ENCODE results near the gene HEATR5A. TPM values are rescaled to one million over a fixed set of nuclear protein-coding genes. Genes with fewer than 3 reads are reported as not detected.
A peak's percentile ranks its signal among the peaks of the same experiment; 100 is the strongest.
"Not testable (repeated sequence)": the region's sequence is repeated elsewhere in the genome, so short reads cannot be mapped to it uniquely, and the experiment has no call there.

The HEATR5A gene
- total RNA-seq, 8 experiments from 2014 or later: 9.2 to 54.6 (median 22.9) TPM

DNA sequence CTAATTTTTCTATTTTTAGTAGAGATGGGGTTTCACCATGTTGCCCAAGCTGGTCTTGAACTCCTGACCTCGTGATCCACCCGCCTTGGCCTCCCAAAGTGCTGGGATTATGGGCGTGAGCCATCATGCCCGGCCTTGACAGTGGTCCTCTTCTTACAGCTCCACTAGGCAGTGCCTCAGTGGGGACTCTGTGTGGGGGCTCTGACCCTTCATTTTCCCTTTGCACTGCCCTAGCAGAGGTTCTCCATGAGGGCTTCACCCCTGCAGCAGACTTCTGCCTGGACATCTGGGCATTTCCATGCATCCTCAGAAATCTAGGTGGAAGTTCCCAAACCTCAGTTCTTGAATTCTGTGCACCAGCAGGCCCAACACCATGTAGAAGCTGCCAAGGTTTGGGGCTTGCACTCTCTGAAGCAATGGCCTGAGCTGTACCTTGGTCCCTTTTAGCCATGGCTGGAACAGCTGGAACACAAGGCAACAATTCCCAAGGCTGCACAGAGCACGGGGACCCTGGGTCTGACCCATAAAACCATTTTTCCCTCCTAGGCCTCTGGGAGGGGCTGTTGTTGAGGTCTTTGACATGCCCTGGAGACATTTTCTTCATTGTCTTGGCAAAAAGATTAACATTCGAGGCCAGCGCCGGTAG is 90.4 kb downstream of the HEATR5A start:
- not testable (repeated sequence) for H3K27ac ChIP-seq; ATAC-seq (replicated peaks in 6 of 8); H3K4me1 ChIP-seq (replicated peaks in 1 of 2); H3K4me3 ChIP-seq
- in situ Hi-C loops (cut with MboI; ENCODE audit: low pct_unique_long_range_greater_than_20kb in 2 of 9, low sequenced_read_pairs in 9 of 9, unreplicated experiment in 9 of 9): loop anchor here in 2 of 9 experiments (25.0 kb wide), 2 partner anchors 168 to 218 kb away; no protein-coding TSS in a partner anchor
- WGBS, 10 experiments: 80 to 100% (median 91%) methylated on average over 1 to 4 of the region's 8 CpGs; no CpG with 5 or more reads in 6 of the 10 experiments

DNA sequence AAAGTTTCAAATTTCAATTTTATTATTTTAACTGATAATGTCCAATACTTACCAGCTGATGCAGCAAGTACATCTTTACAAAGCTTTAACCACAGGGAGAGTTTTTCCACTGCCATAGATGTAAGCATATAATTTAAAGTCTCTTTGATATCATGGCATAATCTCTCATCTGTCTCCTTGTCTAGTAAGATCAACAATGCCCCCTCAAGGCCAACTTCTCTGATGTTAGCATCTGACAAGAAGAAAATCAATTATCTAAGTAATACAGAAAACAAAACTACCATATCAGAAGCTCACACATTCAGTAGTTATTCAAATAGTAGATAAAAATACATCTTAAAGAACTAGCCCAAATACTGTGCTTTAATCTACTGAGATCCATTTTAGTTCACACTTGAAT is 94.2 kb downstream of the HEATR5A start:
- no peak overlapping the region for H3K27ac ChIP-seq
- peak in 2 of 8 experiments; percentile 38 to 43 for ATAC-seq (replicated peaks in 6 of 8)
- H3K4me3 ChIP-seq: no peak overlapping the region
- in situ Hi-C loops (cut with MboI; ENCODE audit: low pct_unique_long_range_greater_than_20kb in 2 of 9, low sequenced_read_pairs in 9 of 9, unreplicated experiment in 9 of 9): loop anchor here in 2 of 9 experiments (25.0 kb wide), 2 partner anchors 164 to 214 kb away; no protein-coding TSS in a partner anchor
- H3K4me1 ChIP-seq (replicated peaks in 1 of 2): no peaks in the 10 kb centered on the region

GRCh38 chr14:31323419-31323818 is 96.9 kb downstream of the HEATR5A start:
- in situ Hi-C loops (cut with MboI; ENCODE audit: low pct_unique_long_range_greater_than_20kb in 2 of 9, low sequenced_read_pairs in 9 of 9, unreplicated experiment in 9 of 9): no loop called here
- no peak for ATAC-seq (replicated peaks in 6 of 8)
- H3K27ac ChIP-seq: no peak overlapping the region
- H3K4me3 ChIP-seq: no peak overlapping the region
- 0 to 100% (median 92%) methylated on average over 1 to 2 of the region's 2 CpGs; no CpG with 5 or more reads in 2 of the 10 experiments for WGBS, 10 experiments
- H3K4me1 ChIP-seq (replicated peaks in 1 of 2): no peaks in the 10 kb centered on the region

DNA sequence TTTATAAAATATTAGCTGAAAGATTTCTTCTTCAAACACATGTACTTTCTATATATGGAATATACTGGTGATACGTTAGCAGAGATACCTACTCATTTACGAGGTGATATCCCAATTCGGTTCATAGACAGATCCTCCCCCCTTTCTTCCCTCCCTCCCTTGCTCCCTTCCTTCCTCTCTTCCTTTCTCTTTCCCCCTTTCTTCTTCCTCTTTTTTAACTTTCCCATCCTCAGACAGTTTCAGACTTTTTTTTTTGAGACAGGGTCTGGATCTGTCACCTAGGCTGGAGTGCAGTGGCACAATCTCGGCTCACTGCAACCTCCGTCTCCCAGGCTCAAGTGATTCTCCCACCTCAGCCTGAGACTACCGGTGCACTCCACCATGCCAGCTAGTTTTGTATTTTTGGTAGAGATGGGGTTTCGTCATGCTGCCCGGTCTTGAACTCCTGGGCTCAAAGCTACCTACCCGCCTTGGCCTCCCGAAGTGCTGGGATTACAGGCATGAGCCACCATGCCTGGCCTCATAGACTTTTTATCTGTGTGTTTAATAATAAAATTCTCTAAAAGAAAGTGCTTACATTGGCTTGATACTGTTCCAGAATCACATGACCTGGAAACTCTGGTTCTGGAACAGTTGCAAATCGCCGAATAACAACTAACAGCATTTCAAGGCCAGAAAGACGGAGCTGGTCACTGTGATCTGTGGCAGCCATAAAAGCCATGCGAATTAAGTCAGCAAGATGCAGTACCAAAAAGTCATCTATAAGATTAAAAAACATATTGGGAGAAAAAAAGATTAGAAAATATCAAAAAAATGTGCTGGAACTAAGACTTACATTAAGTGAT is 99.2 kb downstream of the HEATR5A start:
- Histone ChIP-seq H3K4me3 (no peak overlapping the region), H3K4me1 (replicated peaks in 1 of 2) (no peaks in the 10 kb centered on the region), H3K27ac (no peak overlapping the region)
- in situ Hi-C loops (cut with MboI; ENCODE audit: low pct_unique_long_range_greater_than_20kb in 2 of 9, low sequenced_read_pairs in 9 of 9, unreplicated experiment in 9 of 9): no loop called here
- 83 to 100% (median 96%) methylated on average over 2 to 13 of the region's 14 CpGs for WGBS, 10 experiments
- ATAC-seq (replicated peaks in 6 of 8): no peak

- ATAC-seq (replicated peaks in 6 of 8): no peak
- H3K27ac ChIP-seq: no peak overlapping the region
- 90 to 100% (median 100%) methylated on average over 1 to 4 of the region's 6 CpGs; no CpG with 5 or more reads in 3 of the 10 experiments for WGBS, 10 experiments
- no peaks in the 10 kb centered on the region for H3K4me1 ChIP-seq (replicated peaks in 1 of 2)
- no peak overlapping the region for H3K4me3 ChIP-seq
- in situ Hi-C loops (cut with MboI; ENCODE audit: low pct_unique_long_range_greater_than_20kb in 2 of 9, low sequenced_read_pairs in 9 of 9, unreplicated experiment in 9 of 9): no loop called here
Observed at GRCh38 chr14:31320216-31320615, 100.1 kb downstream of the HEATR5A start.

- 20 to 100% (median 100%) methylated on average over 1 to 5 of the region's 5 CpGs; no CpG with 5 or more reads in 2 of the 10 experiments for WGBS, 10 experiments
Observed at GRCh38 chr14:31319701-31320100, 100.6 kb downstream of the HEATR5A start.

DNA sequence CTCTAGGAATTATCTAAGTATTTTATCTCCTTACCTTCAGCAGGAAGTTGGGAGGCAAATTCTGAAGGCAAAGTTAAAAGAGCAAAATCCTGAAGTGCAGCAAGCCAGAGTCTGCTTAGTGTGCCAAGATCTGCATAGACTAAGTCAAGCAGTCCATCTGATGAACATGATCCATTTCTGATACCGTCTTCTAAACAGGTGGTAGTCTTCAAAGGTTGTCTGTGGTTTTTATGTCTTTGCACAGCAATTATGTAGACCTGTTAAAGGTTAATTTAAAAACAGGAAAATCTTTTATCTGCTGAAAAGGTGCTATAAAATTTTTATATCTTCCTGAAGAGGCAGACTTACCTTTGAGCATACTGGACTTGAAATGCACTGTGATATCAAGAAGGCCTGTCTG is 107.4 kb downstream of the HEATR5A start:
- WGBS, 10 experiments: 80 to 100% (median 100%) methylated on average over 1 of the region's 1 CpG; no CpG with 5 or more reads in 6 of the 10 experiments
- H3K27ac ChIP-seq: no peak overlapping the region
- in situ Hi-C loops (cut with MboI; ENCODE audit: low pct_unique_long_range_greater_than_20kb in 2 of 9, low sequenced_read_pairs in 9 of 9, unreplicated experiment in 9 of 9): no loop called here
- H3K4me1 ChIP-seq (replicated peaks in 1 of 2): no peaks in the 10 kb centered on the region
- H3K4me3 ChIP-seq: no peak overlapping the region
- ATAC-seq (replicated peaks in 6 of 8): no peak

More at GRCh38 chr14:31319701-31320100, 100.6 kb downstream of the HEATR5A start:
- no peaks in the 10 kb centered on the region for H3K4me1 ChIP-seq (replicated peaks in 1 of 2)
- ATAC-seq (replicated peaks in 6 of 8): no peak
- no peak overlapping the region for H3K27ac ChIP-seq
- in situ Hi-C loops (cut with MboI; ENCODE audit: low pct_unique_long_range_greater_than_20kb in 2 of 9, low sequenced_read_pairs in 9 of 9, unreplicated experiment in 9 of 9): no loop called here
- no peak overlapping the region for H3K4me3 ChIP-seq

- ATAC-seq (replicated peaks in 6 of 8); in situ Hi-C loops (cut with MboI; ENCODE audit: low pct_unique_long_range_greater_than_20kb in 2 of 9, low sequenced_read_pairs in 9 of 9, unreplicated experiment in 9 of 9); H3K4me1 ChIP-seq (replicated peaks in 1 of 2); H3K27ac ChIP-seq; H3K4me3 ChIP-seq: not testable (repeated sequence)
- WGBS, 10 experiments: 90 to 100% (median 94%) methylated on average over 1 to 6 of the region's 6 CpGs; no CpG with 5 or more reads in 1 of the 10 experiments
Observed at GRCh38 chr14:31312370-31312769, 108.0 kb downstream of the HEATR5A start.

- in situ Hi-C loops (cut with MboI; ENCODE audit: low pct_unique_long_range_greater_than_20kb in 2 of 9, low sequenced_read_pairs in 9 of 9, unreplicated experiment in 9 of 9): no loop called here
- WGBS, 10 experiments: 84 to 100% (median 92%) methylated on average over 2 to 3 of the region's 3 CpGs
- ATAC-seq (replicated peaks in 6 of 8): no peak
Observed at GRCh38 chr14:31307618-31308017, 112.7 kb downstream of the HEATR5A start.

DNA sequence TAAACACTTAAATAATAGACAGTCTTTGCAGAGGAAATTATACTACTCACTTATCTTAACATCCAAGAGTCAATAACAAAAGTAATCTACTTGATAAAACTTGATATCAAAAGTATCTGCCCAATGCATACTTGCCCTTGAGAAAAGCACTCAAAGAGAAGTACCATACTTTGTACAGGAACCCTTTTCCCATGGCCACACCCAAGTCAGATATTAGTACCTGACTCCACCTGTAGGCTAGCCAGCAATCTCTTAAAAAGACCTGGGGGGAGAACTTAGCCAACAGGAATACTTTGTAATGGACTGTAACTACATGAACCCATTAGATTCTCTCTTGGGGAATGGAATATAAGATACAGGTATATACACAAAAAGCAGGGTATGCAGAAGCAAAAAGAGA is 113.2 kb downstream of the HEATR5A start:
- in situ Hi-C loops (cut with MboI; ENCODE audit: low pct_unique_long_range_greater_than_20kb in 2 of 9, low sequenced_read_pairs in 9 of 9, unreplicated experiment in 9 of 9): no loop called here
- H3K27ac ChIP-seq: no peak overlapping the region
- H3K4me3 ChIP-seq: no peak overlapping the region
- no peaks in the 10 kb centered on the region for H3K4me1 ChIP-seq (replicated peaks in 1 of 2)
- no peak for ATAC-seq (replicated peaks in 6 of 8)

More at GRCh38 chr14:31307618-31308017, 112.7 kb downstream of the HEATR5A start:
- H3K27ac ChIP-seq: no peak overlapping the region
- no peaks in the 10 kb centered on the region for H3K4me1 ChIP-seq (replicated peaks in 1 of 2)
- no peak overlapping the region for H3K4me3 ChIP-seq

DNA sequence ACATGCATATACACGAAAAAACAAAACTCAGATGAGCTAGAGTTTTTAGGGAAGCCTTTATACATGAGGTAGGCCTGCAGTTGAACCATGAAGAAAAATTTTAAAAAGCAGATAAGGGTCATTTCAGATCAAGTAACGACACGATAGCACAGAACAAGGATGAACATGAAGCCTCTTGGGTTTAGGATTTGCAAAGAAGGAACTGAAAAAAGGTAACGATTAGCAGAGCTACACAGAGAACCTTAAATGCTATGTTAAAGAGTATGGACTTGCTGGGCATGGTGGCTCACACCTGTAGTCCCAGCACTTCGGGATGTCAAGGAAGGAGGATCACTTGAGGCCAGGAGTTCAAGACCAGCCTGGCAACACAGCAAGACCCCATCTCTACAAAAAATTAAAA is 116.7 kb downstream of the HEATR5A start:
- in situ Hi-C loops (cut with MboI; ENCODE audit: low pct_unique_long_range_greater_than_20kb in 2 of 9, low sequenced_read_pairs in 9 of 9, unreplicated experiment in 9 of 9): no loop called here
- Histone ChIP-seq H3K4me1 (replicated peaks in 1 of 2) (no peaks in the 10 kb centered on the region), H3K4me3 (no peak overlapping the region), H3K27ac (no peak overlapping the region)
- WGBS, 10 experiments: 67 to 100% (median 95%) methylated on average over 2 to 5 of the region's 5 CpGs
- no peak for ATAC-seq (replicated peaks in 6 of 8)

DNA sequence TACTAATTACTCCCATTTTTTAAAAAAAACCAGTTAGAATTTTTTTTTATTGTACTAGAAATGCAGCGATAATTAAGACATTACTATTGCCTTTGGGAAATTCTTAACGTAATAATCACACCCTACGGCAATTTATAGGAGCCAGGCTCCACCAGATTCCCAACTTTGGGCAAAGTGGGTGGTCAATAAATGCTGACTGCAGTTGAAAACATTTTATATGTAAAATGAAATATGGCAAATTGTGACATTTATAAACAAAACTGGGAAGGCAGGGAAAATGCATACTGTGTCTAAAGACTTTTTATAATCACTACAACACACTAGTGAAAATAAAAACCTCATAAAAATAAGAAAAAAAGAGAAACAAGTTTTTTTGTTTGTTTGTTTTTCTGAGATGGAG is 119.5 kb downstream of the HEATR5A start:
- H3K4me1 ChIP-seq (replicated peaks in 1 of 2): no peaks in the 10 kb centered on the region
- H3K27ac ChIP-seq: no peak overlapping the region
- in situ Hi-C loops (cut with MboI; ENCODE audit: low pct_unique_long_range_greater_than_20kb in 2 of 9, low sequenced_read_pairs in 9 of 9, unreplicated experiment in 9 of 9): no loop called here
- no peak overlapping the region for H3K4me3 ChIP-seq
- no peak for ATAC-seq (replicated peaks in 6 of 8)
- WGBS, 10 experiments: 43 to 100% (median 96%) methylated on average over 3 of the region's 3 CpGs; no CpG with 5 or more reads in 1 of the 10 experiments

GRCh38 chr14:31300296-31300695 is 120.1 kb downstream of the HEATR5A start:
- Histone ChIP-seq H3K4me3 (no peak overlapping the region), H3K27ac (no peak overlapping the region), H3K4me1 (replicated peaks in 1 of 2) (no peaks in the 10 kb centered on the region)
- peak in 2 of 8 experiments; percentile 41 to 66 for ATAC-seq (replicated peaks in 6 of 8)
- in situ Hi-C loops (cut with MboI; ENCODE audit: low pct_unique_long_range_greater_than_20kb in 2 of 9, low sequenced_read_pairs in 9 of 9, unreplicated experiment in 9 of 9): no loop called here
- WGBS, 10 experiments: 84 to 100% (median 98%) methylated on average over 1 to 6 of the region's 7 CpGs
